H1 (cell line): ENCODE results near the gene DOCK9. TPM values are rescaled to one million over a fixed set of nuclear protein-coding genes. Genes with fewer than 3 reads are reported as not detected.

Source experiments
- CTCF ChIA-PET: fragments of 300-600 bp; sonication (Branson Sonifier 250); formaldehyde crosslinking; loops from one replicate; lab custom pipeline; 2021; ENCODE audit not compliant: partially characterized antibody; lab: Charles Lee
- POLR2A ChIA-PET: fragments of 300-600 bp; sonication (Branson Sonifier 250); formaldehyde crosslinking; loops from one replicate; lab custom pipeline; 2021; ENCODE audit warnings: inconsistent platforms; ENCODE audit not compliant: partially characterized antibody; lab: Charles Lee
- DNase-seq, 2 experiments: peaks; one replicate each; pipeline versions ENCODE4 v3.0.0 to v3.0.0-alpha.2; 2010 to 2022; ENCODE audit warnings: low spot score in 2 of 2, low read depth in 1 of 2, mixed read lengths in 1 of 2
- FAIRE-seq: peaks from 2 replicates; lab custom pipeline; 2011; peaks lifted over from hg19 to GRCh38; lab: Jason Lieb, UNC
- H2AFZ ChIP-seq: 2 replicates; pipeline ENCODE4 v1.8.1; 2012; ENCODE audit warnings: low read length, inconsistent platforms
- H2AK5ac ChIP-seq: 2 replicates; pipeline ENCODE4 v1.6.1; 2013; ENCODE audit warnings: low read depth, low read length
- H2BK120ac ChIP-seq: replicated peaks from 2 replicates; pipeline ENCODE3; 2013; ENCODE audit warnings: low read depth, low read length, inconsistent platforms
- H2BK12ac ChIP-seq: 2 replicates; pipeline ENCODE4 v1.6.1; 2013; ENCODE audit warnings: low read depth, low read length
- H2BK15ac ChIP-seq: 2 replicates; pipeline ENCODE4 v1.6.1; 2013; ENCODE audit warnings: low read length
- H2BK20ac ChIP-seq: 2 replicates; pipeline ENCODE4 v1.6.1; 2013; ENCODE audit warnings: low read length
- H2BK5ac ChIP-seq: 2 replicates; pipeline ENCODE4 v1.6.1; 2013; ENCODE audit warnings: low read depth, low read length
- H3K14ac ChIP-seq: 2 replicates; pipeline ENCODE4 v1.6.1; 2013; ENCODE audit warnings: inconsistent platforms; ENCODE audit not compliant: insufficient read length
- H3K18ac ChIP-seq: 2 replicates; pipeline ENCODE4 v1.6.1; 2013; ENCODE audit warnings: low read length; ENCODE audit errors: extremely low read depth
- H3K23ac ChIP-seq: 2 replicates; pipeline ENCODE4 v1.6.1; 2013; ENCODE audit warnings: inconsistent platforms; ENCODE audit not compliant: insufficient read length
- H3K23me2 ChIP-seq: 2 replicates; pipeline ENCODE4 v1.6.1; 2013; ENCODE audit warnings: low read depth, low read length
- H3K27ac ChIP-seq: 2 replicates; pipeline ENCODE4 v1.6.1; 2011; ENCODE audit warnings: low read depth, low read length, inconsistent platforms
- H3K27me3 ChIP-seq, 4 experiments: replicated peaks in 1 of 4; 1 replicate in 1 of 4; 2 replicates in 3 of 4; pipeline versions ENCODE4 v1.6.1 to v1.8.1; 2011 to 2013; ENCODE audit warnings: low read length in 3 of 4, mild to moderate bottlenecking in 3 of 4, inconsistent platforms in 2 of 4, mixed read lengths in 2 of 4, moderate library complexity in 1 of 4; ENCODE audit not compliant: control insufficient read depth in 3 of 4, insufficient read depth in 3 of 4; ENCODE audit errors: extremely low read depth in 1 of 4
- H3K36me3 ChIP-seq, 4 experiments: 2 replicates each; pipeline versions ENCODE4 v1.6.1 to v1.8.1; 2011 to 2013; ENCODE audit warnings: mild to moderate bottlenecking in 4 of 4, low read length in 3 of 4, moderate library complexity in 2 of 4, control low read depth in 1 of 4, inconsistent platforms in 1 of 4; ENCODE audit not compliant: insufficient read depth in 4 of 4, control insufficient read depth in 2 of 4
- H3K4ac ChIP-seq: replicated peaks from 2 replicates; pipeline ENCODE3; 2013; ENCODE audit warnings: low read length, low read depth, mixed read lengths, inconsistent platforms; ENCODE audit not compliant: insufficient read length
- H3K4me1 ChIP-seq, 4 experiments: replicated peaks in 1 of 4; 1 replicate in 1 of 4; 2 replicates in 3 of 4; pipeline versions ENCODE4 v1.6.1 to v1.8.1; 2011 to 2013; ENCODE audit warnings: low read length in 3 of 4, inconsistent platforms in 2 of 4, mixed read lengths in 1 of 4; ENCODE audit not compliant: insufficient read depth in 4 of 4, control insufficient read depth in 3 of 4
- H3K4me2 ChIP-seq, 2 experiments: 2 replicates each; pipeline versions ENCODE4 v1.6.1 to v1.8.1; 2011 to 2013; ENCODE audit warnings: low read depth in 2 of 2, low read length in 2 of 2, control low read depth in 1 of 2, inconsistent platforms in 1 of 2, mild to moderate bottlenecking in 1 of 2; ENCODE audit not compliant: insufficient read depth in 1 of 2
- H3K4me3 ChIP-seq, 4 experiments: fragments of 200-600, 300-600 bp in 1 of 4; sonication (generic), shearing (Covaris generic), sonication (Bioruptor Twin) in 1 of 4; 2 replicates each; pipeline versions ENCODE4 v1.5.1 to v1.8.1; 2011 to 2016; ENCODE audit warnings: low read length in 4 of 4, low read depth in 3 of 4, control low read depth in 2 of 4, inconsistent platforms in 2 of 4, mild to moderate bottlenecking in 2 of 4, mixed read lengths in 1 of 4, moderate library complexity in 1 of 4; ENCODE audit not compliant: insufficient read depth in 2 of 4; ENCODE audit errors: extremely low read depth in 1 of 4
- H3K56ac ChIP-seq: replicated peaks from 2 replicates; pipeline ENCODE3; 2013; ENCODE audit warnings: low read depth, mild to moderate bottlenecking, mixed read lengths, low read length, inconsistent platforms; ENCODE audit not compliant: insufficient read length
- H3K79me1 ChIP-seq: 2 replicates; pipeline ENCODE4 v1.6.1; 2013; ENCODE audit warnings: low read depth, low read length, control low read depth
- H3K79me2 ChIP-seq, 2 experiments: 2 replicates each; pipeline versions ENCODE4 v1.6.1 to v1.8.1; 2012 to 2013; ENCODE audit warnings: low read length in 2 of 2, mild to moderate bottlenecking in 2 of 2, inconsistent platforms in 1 of 2; ENCODE audit not compliant: insufficient read depth in 2 of 2, control insufficient read depth in 1 of 2
- H3K9ac ChIP-seq, 4 experiments: replicated peaks in 1 of 4; 1 replicate in 1 of 4; 2 replicates in 3 of 4; pipeline versions ENCODE4 v1.6.1 to v1.8.1; 2011 to 2013; ENCODE audit warnings: low read depth in 3 of 4, low read length in 3 of 4, control low read depth in 2 of 4, mild to moderate bottlenecking in 2 of 4, moderate library complexity in 2 of 4, inconsistent platforms in 1 of 4; ENCODE audit errors: extremely low read depth in 1 of 4
- H3K9me3 ChIP-seq, 2 experiments: 2 replicates each; pipeline versions ENCODE4 v1.6.1 to v1.8.1; 2012 to 2013; ENCODE audit warnings: mild to moderate bottlenecking in 2 of 2, moderate library complexity in 2 of 2, control low read depth in 1 of 2, inconsistent platforms in 1 of 2, low read depth in 1 of 2, low read length in 1 of 2, mixed read lengths in 1 of 2; ENCODE audit not compliant: insufficient read depth in 2 of 2
- H4K20me1 ChIP-seq, 2 experiments: replicated peaks in 1 of 2; 2 replicates each; pipeline versions ENCODE3 to v1.8.1; 2011 to 2013; ENCODE audit warnings: inconsistent platforms in 2 of 2, low read length in 2 of 2, mild to moderate bottlenecking in 1 of 2; ENCODE audit not compliant: insufficient read depth in 2 of 2, control insufficient read depth in 1 of 2
- H4K5ac ChIP-seq: 2 replicates; pipeline ENCODE4 v1.6.1; 2013; ENCODE audit warnings: low read length, low read depth, mixed read lengths, inconsistent platforms; ENCODE audit not compliant: insufficient read length
- H4K8ac ChIP-seq: 2 replicates; pipeline ENCODE4 v1.8.0; 2013; ENCODE audit warnings: mild to moderate bottlenecking, moderate library complexity, low read length, inconsistent platforms; ENCODE audit not compliant: insufficient read depth; ENCODE audit errors: extremely low read depth
- H4K91ac ChIP-seq: replicated peaks from 2 replicates; pipeline ENCODE3; 2013; ENCODE audit warnings: low read length, mixed read lengths, inconsistent platforms; ENCODE audit not compliant: insufficient read length
- BACH1 ChIP-seq: IDR thresholded peaks from 2 replicates; pipeline ENCODE4 v1.6.1; 2012; ENCODE audit warnings: low read length, improper control_type of control experiment
- KDM5A ChIP-seq: fragments of 200-600 bp; IDR thresholded peaks from 2 replicates; pipeline ENCODE4 v1.7.1; 2012; ENCODE audit warnings: mild to moderate bottlenecking, low read length, inconsistent platforms, mixed read lengths
- WGBS, 2 experiments: shearing (Covaris generic) in 1 of 2; methylation state at CpG; one replicate each; pipeline versions ENCODE4 v1.1.6 to v1.1.7; 2013 to 2015; ENCODE audit warnings: low lambda C conversion rate in 2 of 2, mixed read lengths in 2 of 2, inconsistent platforms in 1 of 2, low coverage in 1 of 2, missing lambda C conversion rate in 1 of 2; ENCODE audit not compliant: insufficient replicate concordance in 2 of 2, insufficient coverage in 1 of 2, insufficient read length in 1 of 2; ENCODE audit errors: extremely low coverage in 1 of 2, missing lambda C conversion rate in 1 of 2; 5-methylcytosine and 5-hydroxymethylcytosine counted together
- polyA plus RNA-seq, 7 experiments: library from polyadenylated mRNA; depleted of rRNA in 3 of 7; stranded (reverse) in 5 of 7; unstranded in 2 of 7; fragments of >200 nt in 5 of 7; fragments of 200-250 nt in 2 of 7; gene quantifications; 1 replicate in 5 of 7; 2 replicates in 1 of 7; 4 replicates in 1 of 7; pipeline versions ENCODE4 v1.2.1 to v1.2.3, GENCODE V29; 2011 to 2013; ENCODE audit warnings: missing spikeins in 2 of 7, mixed read lengths in 2 of 7
- total RNA-seq: library from RNA; stranded (reverse); fragmentation: NEBNext Ultra II Directional; extraction: Animal tissue kit (Norgen Biotek cat#: 25700); gene quantifications from 2 replicates; pipeline ENCODE4 v1.2.1, GENCODE V29; 2021

The DOCK9 gene
- total and polyA plus RNA-seq, 2 of the 8 experiments (the other 6 are each of a cell fraction or from before 2014, with no cell fraction given): 21.6 to 31.5 TPM

- CTCF ChIA-PET: interaction anchor here (1.0 to 1.2 kb wide), 2 partner anchors 76 to 78 kb away, joined by 3 read pairs; no protein-coding TSS in a partner anchor
- Histone ChIP-seq H3K27me3 (peaks cover 0 to 23% (median 16%) of the 10 kb centered on the region in 4 experiments; a peak in 6 of 7 replicates), H3K36me3 (no peaks in the 10 kb centered on the region), H2BK5ac (no peak overlapping the region), H3K4me1 (peaks cover 0 to 10% (median 6%) of the 10 kb centered on the region in 4 experiments; a peak in 4 of 7 replicates), H3K79me2 (no peaks in the 10 kb centered on the region), H3K4me2 (no peak overlapping the region), H3K23me2 (peaks cover 13% of the 10 kb centered on the region; the same call in 1 of the 2 replicates), H3K23ac (no peak overlapping the region), H4K91ac (no peak overlapping the region), H3K9ac (no peak overlapping the region), H2BK120ac (no peak overlapping the region), H2BK20ac (no peak overlapping the region), H2AK5ac (no peak overlapping the region), H4K8ac (no peak overlapping the region), H2BK15ac (no peak overlapping the region), H4K5ac (no peak overlapping the region), H3K4me3 (no peak overlapping the region), H4K20me1 (no peaks in the 10 kb centered on the region), H3K4ac (no peak overlapping the region), H3K18ac (no peak overlapping the region), H3K27ac (no peak overlapping the region), H2AFZ (no peak overlapping the region), H2BK12ac (no peak overlapping the region), H3K56ac (no peak overlapping the region), H3K79me1 (no peaks in the 10 kb centered on the region), H3K9me3 (no peaks in the 10 kb centered on the region), H3K14ac (no peak overlapping the region)
- POLR2A ChIA-PET: no interaction called here
- no peak for DNase-seq
- WGBS, 2 experiments: 63% methylated on average over 3 of the region's 3 CpGs; no CpG with 5 or more reads in 1 of the 2 experiments
- no peak for FAIRE-seq
- TF ChIP-seq KDM5A: no peak
- no peak for TF ChIP-seq BACH1
Observed at GRCh38 chr13:98749501-98749900, 228.4 kb downstream of the DOCK9 start.
